Prostate gland (tissue), 2 donors: Measurements from ENCODE around the gene MCC.

Experiments
- CTCF ChIP-seq, 4 experiments: fragments of 200-600 bp in 2 of 4; fragments of 450-650 bp in 2 of 4; sonication (generic) in 2 of 4; IDR thresholded peaks; 1 replicate in 3 of 4; 2 replicates in 1 of 4; pipeline ENCODE4 v1.5.1; 2016 to 2019; ENCODE audit warnings: antibody characterized with exemption in 4 of 4, mild to moderate bottlenecking in 2 of 4, moderate library complexity in 2 of 4
- POLR2AphosphoS5 ChIP-seq: sonication (generic); formaldehyde crosslinking; IDR thresholded peaks from one replicate; pipeline ENCODE4 v1.6.1; 2017; ENCODE audit warnings: antibody characterized with exemption

GRCh38 chr5:113526421-113526820 is 38.2 kb upstream of the MCC start:
- TF ChIP-seq POLR2AphosphoS5 (no peak), CTCF (IDR thresholded peaks at IDR 0.05) (no peak)
